C4-2B (cell line): ENCODE data around the gene NDUFAF4.

Source experiments
- H3K27ac ChIP-seq: fragments of 450-650 bp; 2 replicates; pipeline ENCODE4 v1.5.1; 2017
- CTCF ChIP-seq: fragments of 450-650 bp; conservative IDR thresholded peaks from 2 replicates; pipeline ENCODE4 v1.5.1; 2017; ENCODE audit warnings: mild to moderate bottlenecking
- ZFX ChIP-seq: fragments of 450-650 bp; IDR thresholded peaks from 2 replicates; pipeline ENCODE4 v1.6.1; 2017

Gene NDUFAF4

GRCh38 chr6:96934087-96934486, 36.4 kb upstream of the NDUFAF4 start:
- no peak overlapping the region for H3K27ac ChIP-seq
- no peak for TF ChIP-seq ZFX
- no peak for TF ChIP-seq CTCF

DNA sequence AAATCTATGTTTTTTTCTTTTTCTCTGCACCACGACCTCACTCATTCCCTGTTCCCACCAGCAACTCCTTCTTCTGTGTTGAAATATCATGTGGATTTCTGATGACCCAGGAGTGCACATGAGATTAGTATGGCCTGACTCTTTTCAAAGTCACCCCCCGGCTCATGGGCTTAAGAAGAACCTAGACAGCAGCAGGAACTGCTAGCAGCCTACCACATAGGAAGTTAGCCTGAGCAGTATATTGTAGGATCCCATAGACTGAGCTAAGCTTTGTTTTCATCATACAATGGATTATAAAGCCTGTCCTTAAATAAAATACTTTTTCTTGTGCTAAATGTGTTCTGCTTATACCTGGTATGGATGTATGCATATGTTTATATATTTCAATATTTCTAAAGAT, 33.5 kb upstream of the NDUFAF4 start:
- TF ChIP-seq CTCF (no peak), ZFX (no peak)
- no peak overlapping the region for H3K27ac ChIP-seq

DNA sequence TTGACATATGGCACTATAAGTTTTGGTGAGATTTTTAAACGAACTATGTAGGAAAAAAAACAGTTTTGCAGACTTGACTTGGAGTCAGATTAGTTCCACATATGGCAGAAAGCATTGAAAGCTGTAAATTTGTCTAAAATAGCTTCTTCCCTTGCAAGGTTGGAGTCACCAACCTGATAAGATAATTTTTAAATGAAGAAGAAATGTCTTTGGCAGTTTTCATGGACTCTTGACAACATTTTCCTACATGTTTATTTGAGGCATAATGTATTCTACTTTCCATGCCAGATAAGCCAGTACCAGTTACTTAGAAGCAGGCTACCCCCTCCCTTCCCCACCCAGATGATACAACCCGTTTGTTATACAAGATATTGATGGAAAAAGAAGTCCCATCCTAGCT, 32.0 kb upstream of the NDUFAF4 start:
- TF ChIP-seq ZFX (no peak), CTCF (no peak)
- H3K27ac ChIP-seq = no peak overlapping the region

GRCh38 chr6:96927660-96928059, 30.0 kb upstream of the NDUFAF4 start:
- TF ChIP-seq ZFX (no peak), CTCF (no peak)
- no peak overlapping the region for H3K27ac ChIP-seq

- H3K27ac ChIP-seq = no peak overlapping the region
- TF ChIP-seq CTCF (no peak), ZFX (no peak)
These were observed 28.7 kb upstream of the NDUFAF4 start for GRCh38 chr6:96926425-96926824.

DNA sequence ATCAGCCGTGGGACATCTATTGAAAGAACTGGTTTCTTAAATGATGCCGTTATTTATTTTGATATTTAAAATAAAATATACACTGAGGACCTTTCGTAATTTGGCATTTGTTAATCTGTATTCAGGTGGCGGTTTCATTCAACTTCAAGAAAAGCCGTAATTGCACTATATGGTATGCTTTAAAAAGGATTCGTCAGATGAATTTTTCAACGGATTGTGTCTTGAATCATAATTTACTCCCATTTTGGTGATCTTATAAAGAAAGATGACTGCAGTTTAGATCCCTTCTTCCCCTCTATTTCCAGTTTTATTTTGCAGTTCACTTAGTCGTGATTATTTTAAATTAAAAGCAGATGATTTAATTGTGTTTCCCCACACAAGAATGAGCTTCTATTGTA, 27.6 kb upstream of the NDUFAF4 start:
- H3K27ac ChIP-seq = peak overlapping the region; percentile 68; the same call in 1 of the 2 replicates
- TF ChIP-seq ZFX = no peak

- peak overlapping the region; percentile 68 for H3K27ac ChIP-seq
- no peak for TF ChIP-seq ZFX
- no peak for TF ChIP-seq CTCF
These were observed 26.3 kb upstream of the NDUFAF4 start for GRCh38 chr6:96923871-96924493.

- TF ChIP-seq CTCF (no peak), ZFX (no peak)
- H3K27ac ChIP-seq = no peak overlapping the region
These were observed 25.7 kb upstream of the NDUFAF4 start for GRCh38 chr6:96923400-96923799.
